GM18520 (cell line): ENCODE data around the gene AMOT.

ENCODE experiments used
- ATAC-seq: cut with Tn5 transposase; IDR thresholded peaks from one replicate; pipeline ENCODE4 v1.9.1; 2021; ENCODE audit not compliant: unreplicated experiment

Gene AMOT

DNA sequence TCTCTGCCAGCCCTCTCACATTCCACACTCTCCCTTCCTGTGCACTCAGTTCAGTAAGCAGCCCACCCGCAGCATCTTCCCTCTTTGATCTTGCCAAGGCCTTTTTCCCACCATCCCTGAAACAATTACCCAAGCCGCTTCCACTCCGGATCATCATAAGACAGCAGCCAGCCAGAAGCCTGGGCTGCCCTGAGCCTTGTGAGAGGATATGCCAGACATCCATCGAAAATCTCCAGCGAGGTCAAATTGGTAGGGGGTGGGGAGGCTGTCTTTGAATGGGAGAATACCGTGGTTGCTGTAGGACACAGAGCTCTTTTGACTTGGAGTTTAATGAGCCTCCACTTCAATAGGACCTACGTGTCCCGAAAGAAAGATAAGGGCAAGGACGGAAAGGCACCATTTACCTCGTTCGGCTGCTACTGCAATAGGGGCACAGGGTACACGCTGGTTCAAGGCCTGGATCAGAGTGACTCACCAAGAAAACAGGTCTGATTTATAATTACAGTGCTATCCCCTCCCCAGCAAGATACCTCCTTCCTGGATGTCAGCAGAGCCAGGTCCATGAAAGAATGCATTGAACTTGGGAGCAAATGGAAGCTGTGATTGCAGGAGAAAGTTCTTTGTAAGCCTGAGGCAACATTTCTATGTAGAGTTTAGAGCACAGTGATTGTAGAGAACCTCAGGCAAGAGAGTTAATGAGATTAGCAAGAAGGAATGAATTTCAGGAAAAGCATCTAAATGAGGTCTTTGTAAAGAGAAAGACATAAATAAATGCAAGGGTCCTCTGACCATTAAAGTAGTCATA, 39.5 kb downstream of the AMOT start:
- ATAC-seq = no peak

DNA sequence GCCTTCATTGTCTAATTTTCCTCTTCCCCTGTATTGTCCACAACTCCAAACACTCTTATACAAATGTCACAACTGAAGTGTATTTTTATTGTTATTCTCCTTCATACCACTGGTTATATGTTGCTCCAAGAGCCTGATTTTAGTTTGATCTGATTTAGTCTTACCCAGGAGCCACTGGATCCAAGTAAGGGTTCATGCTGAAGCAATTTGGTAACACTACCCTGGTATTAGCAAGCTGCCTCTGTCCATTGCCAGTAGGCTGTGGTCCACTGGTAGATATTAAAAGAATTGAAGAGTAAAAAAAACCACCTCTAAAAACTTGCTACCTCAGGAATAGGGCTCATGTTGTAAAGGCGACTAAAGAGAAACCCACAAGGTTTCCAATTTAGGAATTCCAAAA, 41.2 kb downstream of the AMOT start:
- no peak for ATAC-seq

DNA sequence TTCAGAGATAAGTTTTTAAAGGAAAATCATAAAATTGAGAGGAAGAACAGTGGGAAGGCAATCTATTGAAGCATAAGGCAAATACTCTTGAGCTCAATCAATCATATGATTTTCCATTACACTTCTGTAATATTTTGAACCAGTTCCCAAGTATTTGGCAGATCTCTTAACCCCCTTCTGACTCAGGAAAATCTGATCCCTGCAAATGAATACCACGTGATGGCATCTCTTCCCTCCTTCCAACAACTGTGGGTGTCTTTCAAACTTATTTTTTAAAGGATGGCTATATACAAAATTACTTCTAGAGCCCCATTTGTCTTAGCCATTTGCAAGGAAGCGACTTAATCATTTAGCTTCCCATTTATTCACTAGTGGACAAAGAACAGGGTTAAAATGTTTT, 41.9 kb downstream of the AMOT start:
- ATAC-seq = no peak

DNA sequence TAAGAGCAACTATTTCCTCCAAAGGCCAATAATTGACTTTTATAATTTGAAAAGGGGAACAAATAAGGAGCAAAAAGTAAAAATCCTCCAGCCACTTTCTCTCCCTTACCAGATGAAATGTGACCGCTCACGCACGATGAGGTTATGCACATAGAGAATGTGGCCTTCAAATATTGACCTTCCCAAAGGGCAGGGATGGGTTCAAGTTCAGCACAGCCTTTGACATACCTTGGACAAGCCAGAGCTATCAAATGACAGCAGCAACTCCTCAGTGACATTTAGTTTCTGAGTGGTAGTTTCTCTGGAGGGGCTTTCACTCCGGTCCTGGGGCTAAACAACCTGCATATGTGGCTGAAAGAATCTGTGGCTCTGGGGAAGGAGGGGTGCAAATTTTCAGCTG, 50.7 kb downstream of the AMOT start:
- ATAC-seq = no peak

DNA sequence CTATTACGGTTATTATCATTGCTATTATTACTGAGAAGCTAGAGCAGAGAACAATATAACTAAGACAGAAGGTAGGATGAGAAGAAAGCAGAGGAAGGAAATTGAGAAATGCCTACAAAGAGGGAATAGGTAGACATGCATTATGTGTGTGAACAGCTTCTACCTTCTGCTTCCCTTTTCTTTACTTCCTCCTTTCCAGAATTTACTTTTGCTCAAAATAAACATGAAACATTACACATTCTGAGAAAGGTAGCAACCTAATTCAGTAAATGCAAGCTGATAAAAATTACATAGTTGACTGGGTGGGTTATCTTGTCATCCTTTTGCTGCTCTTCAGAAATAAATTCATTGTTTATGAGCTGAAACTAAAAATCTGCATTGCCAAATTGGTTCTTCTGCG, 54.6 kb downstream of the AMOT start:
- no peak for ATAC-seq

DNA sequence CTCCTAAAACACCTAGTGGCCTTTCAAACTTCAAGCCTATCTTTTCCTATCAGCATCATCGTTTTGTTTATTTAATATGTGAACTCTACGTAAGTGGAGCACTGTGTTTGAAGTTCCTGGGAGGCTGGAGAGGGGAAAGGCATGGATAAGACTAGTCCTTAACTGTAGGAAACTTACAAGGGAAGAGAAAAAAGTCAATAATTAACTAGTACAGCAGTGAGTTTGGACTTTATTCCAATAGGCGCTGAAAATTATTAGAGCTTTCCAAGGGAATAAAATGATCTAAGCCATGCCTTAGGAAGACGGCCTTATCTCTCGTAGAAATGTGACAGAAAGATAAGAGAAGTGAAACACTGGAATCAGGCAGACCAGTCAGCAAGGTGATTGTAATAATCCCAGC, 55.3 kb downstream of the AMOT start:
- ATAC-seq = no peak

DNA sequence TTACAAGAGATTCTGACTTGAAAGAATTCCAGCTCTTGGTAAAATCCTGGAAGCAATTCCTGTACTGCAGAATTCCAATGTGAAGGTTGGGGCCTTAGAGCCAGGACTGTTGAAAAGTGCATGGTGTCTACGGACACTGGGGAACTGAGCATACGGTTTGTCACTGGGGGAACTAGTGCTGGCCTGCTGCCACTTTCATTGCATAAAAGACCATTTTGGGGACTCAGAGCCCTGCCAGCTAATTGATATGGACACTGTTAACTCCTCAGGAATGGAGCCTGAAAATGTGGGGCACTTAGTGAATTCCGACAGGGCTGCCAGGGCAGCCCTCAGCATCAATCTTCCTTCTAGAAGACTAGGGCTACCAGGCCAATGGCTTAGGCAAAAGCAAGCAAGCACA, 55.9 kb downstream of the AMOT start:
- ATAC-seq = no peak

DNA sequence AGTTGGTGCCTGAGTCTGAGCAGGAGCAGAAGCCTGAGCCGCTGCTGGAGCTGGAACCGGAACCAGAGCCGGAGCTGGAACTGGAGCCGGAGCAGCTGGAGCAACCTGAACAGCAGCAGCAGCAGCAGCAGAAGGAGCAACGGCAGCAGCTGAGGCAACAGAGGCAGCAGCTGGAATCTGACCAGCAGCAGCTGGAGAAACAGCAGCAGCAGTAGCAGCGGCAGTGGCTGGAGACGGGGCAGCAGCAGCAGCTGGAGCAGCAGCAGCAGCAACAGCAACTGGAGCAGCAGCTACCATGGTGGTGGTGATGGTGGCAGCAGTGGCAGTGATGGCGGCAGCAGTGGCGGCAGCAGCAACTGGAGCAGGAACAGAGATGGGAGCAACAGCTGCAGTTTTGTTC, 61.5 kb downstream of the AMOT start:
- ATAC-seq = no peak

DNA sequence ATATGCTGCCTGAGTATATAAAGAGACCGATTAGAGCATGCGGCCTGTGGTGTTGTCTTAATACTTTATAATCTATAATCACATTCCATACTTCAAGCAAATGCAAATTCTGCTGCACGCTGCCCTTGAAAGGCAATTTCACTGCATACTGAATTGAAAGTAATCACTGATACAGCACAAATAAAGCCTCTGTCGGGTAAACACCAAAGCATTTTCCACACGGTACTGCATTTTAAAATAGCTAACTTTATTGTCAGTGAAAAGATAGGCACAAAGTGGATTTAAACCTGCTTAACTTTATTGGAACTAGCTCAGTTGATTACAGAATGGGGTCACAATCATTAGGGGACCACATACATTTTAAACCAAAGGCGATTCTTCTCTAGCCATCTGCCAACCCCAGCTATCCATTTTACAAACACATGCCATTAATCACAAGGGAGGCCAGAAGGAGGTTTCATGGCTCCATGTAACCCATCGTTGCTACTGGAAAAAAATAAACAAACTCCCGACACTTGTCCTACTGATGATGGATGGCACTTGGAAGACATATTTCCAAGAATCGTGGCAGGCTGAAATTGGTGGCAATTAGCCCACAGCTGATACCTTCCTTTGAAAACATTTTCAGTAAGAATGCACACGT, 65.9 kb downstream of the AMOT start:
- ATAC-seq = no peak

DNA sequence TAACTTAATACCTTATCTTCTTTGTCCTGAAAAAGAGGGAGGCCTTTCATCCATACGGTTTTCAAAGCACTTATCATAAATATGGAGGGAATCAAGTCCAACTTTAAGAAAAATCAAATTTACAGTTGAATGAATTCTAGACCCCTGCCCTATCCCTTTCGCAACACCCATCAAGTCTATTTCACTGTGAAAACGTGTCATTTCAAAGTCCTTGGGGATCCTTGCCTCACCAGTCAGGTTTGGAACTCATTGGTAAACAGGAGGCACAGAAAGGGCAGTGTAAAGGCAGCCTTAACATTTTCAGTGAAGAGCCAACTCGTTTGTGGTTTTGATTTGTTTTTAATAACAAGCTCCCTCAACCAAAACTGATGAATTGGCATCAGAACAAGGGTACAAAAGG, 66.5 kb downstream of the AMOT start:
- no peak for ATAC-seq

DNA sequence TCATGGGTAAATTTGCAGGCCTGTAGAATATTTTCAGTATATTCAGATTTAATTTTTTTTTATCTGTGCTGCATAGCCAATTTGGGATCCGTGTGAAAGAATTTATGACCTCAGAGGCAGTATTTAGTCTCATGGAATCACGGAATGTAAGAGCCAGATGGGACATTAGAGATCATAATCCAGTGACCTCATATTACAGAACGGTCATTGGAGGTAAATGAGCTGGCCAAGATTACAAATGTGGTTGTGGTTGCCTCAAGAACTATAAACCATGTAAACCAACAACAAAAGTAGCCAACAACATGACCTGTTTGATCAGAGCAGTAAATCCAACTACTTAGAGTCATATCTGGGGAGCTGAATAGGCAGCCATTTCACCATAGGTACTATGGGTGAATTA, 71.6 kb downstream of the AMOT start:
- no peak for ATAC-seq

DNA sequence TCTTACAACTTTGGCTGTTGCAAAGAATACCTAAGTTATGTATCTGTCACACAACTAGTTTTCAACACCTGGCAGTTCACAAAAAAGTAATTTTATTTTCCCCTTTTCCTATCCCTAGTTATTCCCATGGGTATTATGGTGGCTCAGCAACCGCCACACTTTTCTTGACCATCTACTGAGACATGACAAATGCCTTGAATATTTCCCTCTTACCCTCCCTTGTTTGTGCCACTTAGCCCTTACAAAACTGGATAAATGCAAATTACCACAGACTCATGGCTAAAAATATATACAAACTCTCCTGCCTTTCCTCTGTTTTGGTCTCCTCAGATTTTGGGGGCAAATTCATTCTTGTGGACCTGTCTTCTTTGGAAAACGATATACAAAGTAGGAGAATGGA, 72.1 kb downstream of the AMOT start:
- no peak for ATAC-seq

DNA sequence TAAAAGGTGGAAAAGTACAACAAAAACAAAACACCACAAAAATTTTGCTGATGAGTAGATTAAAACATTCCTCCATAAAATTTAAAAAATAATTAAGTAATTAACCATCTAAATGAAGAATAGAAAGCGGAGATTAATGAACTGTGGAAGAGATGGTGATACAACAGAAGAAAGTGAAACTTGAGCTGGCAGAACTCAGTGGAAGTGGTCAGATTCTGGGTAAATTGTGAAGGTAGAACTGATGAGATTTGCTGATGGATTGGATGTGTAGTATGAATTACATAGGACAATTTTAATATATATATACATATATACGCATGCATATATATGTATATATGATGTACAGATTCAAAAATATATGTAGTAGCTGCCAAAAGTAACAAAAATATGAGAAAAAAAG, 73.9 kb downstream of the AMOT start:
- no peak for ATAC-seq

DNA sequence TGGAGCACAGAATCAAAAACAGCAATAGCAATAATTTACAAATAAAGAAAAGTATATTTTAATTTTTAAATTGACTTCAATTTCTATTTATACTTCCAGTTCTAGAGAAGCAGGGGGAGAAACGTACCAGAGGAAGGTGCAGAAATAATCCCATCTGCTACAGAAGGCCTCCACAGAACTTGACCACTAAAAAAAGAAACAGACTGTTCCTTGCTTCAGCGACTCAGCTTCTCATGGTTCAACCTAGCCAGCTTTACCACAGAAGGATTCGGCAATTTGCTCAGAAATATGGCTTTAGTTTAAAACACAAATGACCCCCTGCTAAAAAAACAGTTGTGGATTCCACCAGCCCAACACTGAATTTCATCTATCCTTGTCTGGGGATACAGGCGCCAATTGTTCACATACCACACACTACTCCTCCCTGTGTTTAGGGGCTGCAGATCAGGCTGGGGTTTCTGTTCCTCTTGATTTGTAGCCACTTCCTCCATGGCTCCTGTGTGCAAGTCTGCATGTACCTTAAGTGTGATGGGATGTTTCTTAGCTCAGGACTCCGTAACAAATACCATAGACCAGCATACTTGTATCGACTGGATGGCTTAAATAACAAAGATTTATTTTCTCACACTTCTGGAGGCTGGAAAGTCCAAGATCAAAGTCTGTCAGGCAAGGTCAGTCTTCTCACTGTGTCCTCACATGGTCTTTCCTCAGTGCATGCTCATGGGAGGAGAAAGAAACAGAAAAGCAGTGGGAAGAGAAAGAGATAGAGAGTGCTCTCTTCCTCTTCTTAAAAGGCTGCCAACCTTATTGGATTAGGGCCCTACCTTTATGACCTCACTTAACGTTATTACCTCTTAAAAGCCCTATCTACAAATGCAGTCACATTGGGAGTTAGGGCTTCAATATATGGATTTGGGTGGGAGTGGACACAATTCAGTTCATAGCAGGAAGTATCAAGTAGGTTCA, 79.1 kb downstream of the AMOT start:
- no peak for ATAC-seq

DNA sequence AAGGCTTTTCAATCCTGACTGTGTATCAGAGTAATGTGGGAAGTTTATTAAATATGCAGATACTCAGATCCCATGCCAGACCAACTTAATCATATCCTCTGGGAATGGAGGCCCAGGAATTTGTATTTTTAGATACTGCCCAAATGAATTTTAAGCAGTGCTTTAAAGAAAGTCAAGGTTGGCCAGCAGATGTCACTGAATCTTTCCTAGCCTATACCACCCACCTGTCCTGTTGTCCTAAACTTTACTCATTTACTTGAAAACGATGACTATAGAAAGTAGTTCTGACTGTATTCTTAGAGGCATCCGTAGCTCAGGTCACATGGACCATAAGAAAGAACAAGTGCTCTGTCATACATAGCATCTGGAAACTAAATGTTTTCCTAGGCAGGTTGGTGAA, 79.9 kb downstream of the AMOT start:
- no peak for ATAC-seq

DNA sequence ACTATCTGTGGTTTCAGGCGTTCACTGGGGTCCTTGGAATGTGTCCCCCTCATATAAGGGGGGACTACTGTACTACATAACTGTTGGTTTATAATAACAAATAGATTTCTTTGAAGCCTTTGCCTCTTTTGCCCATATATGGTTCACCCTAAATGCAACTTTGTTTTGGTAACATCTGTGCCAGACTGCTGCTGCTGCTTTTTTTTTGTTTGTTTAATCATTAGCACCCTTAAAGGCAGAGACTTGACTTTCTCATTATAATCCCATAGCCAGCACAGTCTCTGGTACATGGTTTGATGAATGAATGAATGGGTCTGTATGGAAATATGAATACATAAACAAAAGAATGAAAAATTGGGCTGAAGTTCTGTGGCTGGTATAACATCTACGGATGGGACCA, 80.7 kb downstream of the AMOT start:
- no peak for ATAC-seq

DNA sequence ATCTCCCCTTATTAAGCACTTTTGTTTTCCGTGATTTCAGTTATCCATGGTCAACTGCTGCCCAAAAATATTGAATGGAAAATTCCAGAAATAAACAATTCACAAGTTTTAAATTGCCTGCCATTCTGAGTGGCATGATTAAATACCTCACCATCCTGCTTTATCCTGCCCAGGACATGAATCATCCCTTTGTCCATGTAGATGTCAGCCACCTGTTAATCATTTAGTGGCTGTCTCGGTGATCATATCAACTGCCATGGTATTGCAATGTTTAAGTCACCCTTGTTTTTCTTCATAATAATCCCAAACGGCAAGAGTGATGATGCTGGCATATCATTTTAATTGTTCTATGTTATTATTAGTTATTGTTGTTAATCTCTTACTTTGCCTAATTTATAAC, 81.1 kb downstream of the AMOT start:
- no peak for ATAC-seq

DNA sequence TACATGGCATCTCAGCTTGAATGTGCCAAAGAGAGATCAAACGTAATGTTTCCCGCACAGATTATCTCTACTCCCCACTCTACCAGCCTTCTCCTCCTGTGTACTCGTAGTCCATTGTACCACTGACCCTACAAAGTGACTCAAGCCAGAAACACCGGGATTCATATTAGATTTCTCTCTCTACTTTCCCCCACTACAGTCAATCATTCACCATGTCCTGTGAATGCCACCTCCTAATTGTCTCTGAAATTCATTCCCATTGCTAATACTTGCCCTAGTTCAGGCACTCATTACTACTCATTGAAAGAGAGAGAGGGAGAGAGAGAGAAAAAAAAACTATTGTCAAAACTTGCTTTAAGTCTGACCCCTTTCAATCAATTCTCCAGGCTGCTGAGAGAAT, 82.7 kb downstream of the AMOT start:
- no peak for ATAC-seq

DNA sequence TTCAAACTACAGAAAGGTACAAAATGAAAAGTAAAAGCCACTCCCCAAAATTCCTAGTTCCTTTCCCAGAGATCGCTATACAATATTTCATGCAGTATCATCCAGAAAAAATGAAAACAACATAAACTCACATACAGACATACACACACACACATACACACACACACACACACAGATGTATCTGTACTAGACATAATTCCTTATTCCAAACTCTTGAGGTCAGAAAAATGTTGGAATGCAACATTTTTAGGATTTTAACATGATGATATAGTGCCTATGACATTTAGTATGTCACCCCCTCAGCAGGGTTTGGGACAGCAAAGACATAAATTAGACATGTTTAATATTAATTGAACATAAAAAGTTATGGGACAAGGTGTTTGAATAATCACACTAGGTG, 87.5 kb downstream of the AMOT start:
- no peak for ATAC-seq

DNA sequence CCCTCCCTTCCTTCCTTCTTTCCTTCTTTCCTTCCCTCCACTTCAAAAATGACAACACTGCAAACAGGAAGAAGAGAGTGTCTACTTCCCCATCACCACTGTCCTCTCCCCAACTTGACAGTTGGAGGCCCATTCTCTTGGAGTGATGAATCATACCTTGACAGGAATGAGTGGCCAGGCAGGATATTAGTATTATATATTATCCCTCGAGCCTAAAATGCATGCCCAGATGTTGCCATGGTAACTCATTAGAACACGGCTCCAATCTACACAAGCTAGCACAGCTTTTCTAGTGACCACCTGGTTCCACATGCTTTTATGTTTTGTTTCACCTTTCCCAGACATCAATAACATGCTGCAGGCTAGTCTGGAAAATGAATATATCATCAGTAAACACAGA, 89.6 kb downstream of the AMOT start:
- ATAC-seq = no peak

DNA sequence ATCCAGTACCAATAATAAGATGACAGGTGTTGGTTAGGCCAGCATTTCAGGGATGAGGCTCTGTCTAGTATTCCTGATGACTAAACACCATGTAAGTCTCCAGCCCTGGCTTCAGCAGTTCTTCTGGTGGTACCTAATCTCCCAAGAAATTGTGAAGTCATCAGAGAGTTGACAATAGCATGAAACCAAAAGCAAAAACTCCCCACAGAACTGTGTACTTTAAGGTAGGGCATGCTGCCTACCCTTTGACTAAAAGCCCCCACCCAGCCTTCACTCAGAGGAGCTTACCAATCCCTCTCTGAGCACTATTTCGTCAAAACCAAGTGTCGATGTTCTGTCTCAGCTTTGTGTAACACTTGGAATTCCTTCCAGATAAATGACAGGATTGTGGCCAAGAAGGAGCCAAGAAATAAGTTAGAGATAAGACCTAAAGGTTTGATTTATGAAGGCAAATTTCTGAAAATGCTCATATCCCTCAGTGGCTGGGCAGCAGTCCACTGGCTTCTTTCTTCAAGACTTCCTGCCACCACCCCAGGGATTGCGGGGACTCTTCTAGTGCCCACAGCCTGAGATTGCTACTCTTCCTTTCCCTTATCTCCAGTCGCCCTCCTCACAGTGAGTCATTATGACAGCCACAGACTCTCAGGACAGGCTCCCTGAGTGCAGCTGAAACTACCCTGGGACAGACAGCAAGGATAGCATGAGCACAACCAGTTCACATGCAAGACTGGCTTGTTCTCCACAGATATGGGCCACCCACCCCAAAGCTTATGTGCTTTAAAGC, 93.6 kb downstream of the AMOT start:
- ATAC-seq = no peak
